ENCODE results near the gene PPEF2. TPM values are rescaled to one million over a fixed set of nuclear protein-coding genes. Genes with fewer than 3 reads are reported as not detected.

The PPEF2 gene
- polyA plus RNA-seq, 2 of the 4 experiments (the other 2 are of a cell fraction): 0.03 TPM; not detected in 1

- WGBS (ENCODE audit: missing lambda C conversion rate): 1% methylated on average over 12 of the region's 66 CpGs
- TF ChIP-seq MAX (IDR thresholded peaks at IDR 0.05) (no peak), ZC3H11A (IDR thresholded peaks at IDR 0.05) (no peak), EP300 (IDR thresholded peaks at IDR 0.05) (no peak), HEYL (CRISPR knock-in tag; IDR thresholded peaks at IDR 0.05) (no peak), NR3C1 (IDR thresholded peaks at IDR 0.05) (no peak), RAD21 (conservative IDR thresholded peaks at IDR 0.05 in 1 of 2, IDR thresholded peaks at IDR 0.05 in 1 of 2) (peak; percentile 5 to 14; a peak in 1 of 5 replicates), NFE2L2 (conservative IDR thresholded peaks at IDR 0.05; ENCODE audit: low read length) (no peak), HOXB5 (CRISPR knock-in tag; IDR thresholded peaks at IDR 0.05) (no peak), BHLHE40 (IDR thresholded peaks at IDR 0.05; ENCODE audit: low read depth, low read length) (no peak), RCOR1 (IDR thresholded peaks at IDR 0.05; ENCODE audit: low read depth, low read length) (no peak), POLR2A (IDR thresholded peaks at IDR 0.05; ENCODE audit: low read length) (peak; percentile 55), TFCP2L1 (CRISPR knock-in tag; IDR thresholded peaks at IDR 0.05) (no peak), CHD4 (IDR thresholded peaks at IDR 0.05; ENCODE audit: borderline replicate concordance) (no peak), CHD2 (IDR thresholded peaks at IDR 0.05; ENCODE audit: low read length, partially characterized antibody) (no peak), CTCF (IDR thresholded peaks at IDR 0.05) (peak; percentile 34), BCL3 (IDR thresholded peaks at IDR 0.05) (no peak), HOXB13 (CRISPR knock-in tag; IDR thresholded peaks at IDR 0.05; ENCODE audit: low read depth) (no peak), SMC3 (IDR thresholded peaks at IDR 0.05) (0 out of 3 replicates have a peak, but pooled peaks have one; percentile 34), FOSB (CRISPR knock-in tag; IDR thresholded peaks at IDR 0.05) (no peak), ZNF302 (CRISPR knock-in tag; IDR thresholded peaks at IDR 0.05) (no peak), CEBPB (IDR thresholded peaks at IDR 0.05) (peak in 1 of 2 experiments; percentile 41; a peak in 1 of 4 replicates), FOXS1 (CRISPR knock-in tag; IDR thresholded peaks at IDR 0.05) (no peak), CBX2 (IDR thresholded peaks at IDR 0.05; ENCODE audit: borderline replicate concordance, low read depth) (no peak), JUN (IDR thresholded peaks at IDR 0.05) (peak in 1 of 2 experiments; percentile 21; a peak in 1 of 5 replicates)
These were observed 38.5 kb upstream of the PPEF2 start, which contains the start of gene NAAA for GRCh38 chr4:75940692-75941253. Gene NAAA (minus strand): TSS chr4:75941013. CDS start chr4:75940949, 64 bp downstream.

More at GRCh38 chr4:75940692-75941253, 38.5 kb upstream of the PPEF2 start, which contains the start of gene NAAA:
- peaks cover 6% of the 10 kb centered on the region; the same call in 1 of the 3 replicates for H3K4me1 ChIP-seq
- DNase-seq (ENCODE audit: low read depth in 1 of 2, low spot score in 1 of 2) (peak; percentile 66 to 83), FAIRE-seq (no peak), ATAC-seq (peak; percentile 93)
- H3K9me3 ChIP-seq: no peaks in the 10 kb centered on the region
- CTCF ChIA-PET: interaction anchor here (0.6 to 3.1 kb wide), 6 partner anchors 11 to 126 kb away, joined by 3 to 23 read pairs (median 4); no protein-coding TSS in a partner anchor
- peak within 1 kb of the TSS; percentile 73 for H3K4me2 ChIP-seq
- H3K27ac ChIP-seq: peak within 1 kb of the TSS; percentile 88 to 92
- POLR2A ChIA-PET: interaction anchor here (0.6 kb wide), 1 partner anchor 50 kb away, joined by 3 read pairs; the partner anchor contains the start of gene SDAD1
- H3K4me3 ChIP-seq: peak within 1 kb of the TSS; percentile 77

Measured in A549 (cell line).